Keratinocyte (primary cell): ENCODE results near the gene SPTBN1. TPM values are rescaled to one million over a fixed set of nuclear protein-coding genes. Genes with fewer than 3 reads are reported as not detected.

Source experiments
- DNase-seq: peaks from one replicate; pipeline ENCODE4 v3.0.0-alpha.2; 2011; ENCODE audit warnings: low read depth, missing footprints, low spot score
- FAIRE-seq: peaks from 2 replicates; lab custom pipeline; 2011; peaks lifted over from hg19 to GRCh38; lab: Jason Lieb, UNC
- H2AFZ ChIP-seq: 2 replicates; pipeline ENCODE4 v1.6.0; 2012; ENCODE audit warnings: low read length, control low read depth, inconsistent platforms; ENCODE audit not compliant: control insufficient read depth
- H3K27ac ChIP-seq: 2 replicates; pipeline ENCODE4 v1.5.1; 2011; ENCODE audit warnings: low read length; ENCODE audit not compliant: control insufficient read depth, insufficient read depth
- H3K27me3 ChIP-seq: 3 replicates; pipeline ENCODE4 v1.6.0; 2011; ENCODE audit warnings: low read length; ENCODE audit not compliant: control insufficient read depth, insufficient read depth; ENCODE audit errors: extremely low read depth
- H3K36me3 ChIP-seq, 2 experiments: 2 replicates in 1 of 2; 3 replicates in 1 of 2; pipeline ENCODE4 v1.5.1; 2011; ENCODE audit warnings: low read length in 2 of 2, mild to moderate bottlenecking in 1 of 2; ENCODE audit not compliant: control insufficient read depth in 2 of 2, insufficient read depth in 2 of 2; ENCODE audit errors: extremely low read depth in 1 of 2
- H3K4me1 ChIP-seq: 3 replicates; pipeline ENCODE4 v1.5.1; 2011; ENCODE audit warnings: low read length; ENCODE audit not compliant: control insufficient read depth, insufficient read depth; ENCODE audit errors: extremely low read depth
- H3K4me2 ChIP-seq: 3 replicates; pipeline ENCODE4 v1.6.0; 2011; ENCODE audit warnings: low read depth, low read length; ENCODE audit not compliant: control insufficient read depth, insufficient read depth; ENCODE audit errors: extremely low read depth
- H3K4me3 ChIP-seq, 3 experiments: fragments of 200-600 bp in 1 of 3; sonication (generic) in 1 of 3; 2 replicates in 2 of 3; 3 replicates in 1 of 3; pipeline ENCODE4 v1.5.1; 2011 to 2016; ENCODE audit warnings: low read length in 3 of 3, mild to moderate bottlenecking in 3 of 3, control low read depth in 2 of 3, inconsistent platforms in 1 of 3, low read depth in 1 of 3, mixed read lengths in 1 of 3, mixed run types in 1 of 3, moderate library complexity in 1 of 3; ENCODE audit not compliant: control insufficient read depth in 2 of 3, insufficient read depth in 2 of 3; ENCODE audit errors: extremely low read depth in 1 of 3
- H3K79me2 ChIP-seq: 2 replicates; pipeline ENCODE4 v1.6.0; 2012; ENCODE audit warnings: low read length; ENCODE audit not compliant: control insufficient read depth, insufficient read depth
- H3K9ac ChIP-seq: 3 replicates; pipeline ENCODE4 v1.6.0; 2011; ENCODE audit warnings: low read length; ENCODE audit not compliant: control insufficient read depth, insufficient read depth; ENCODE audit errors: extremely low read depth
- H3K9me1 ChIP-seq: 3 replicates; pipeline ENCODE4 v1.6.0; 2011; ENCODE audit warnings: low read length; ENCODE audit not compliant: control insufficient read depth, insufficient read depth; ENCODE audit errors: extremely low read depth
- H3K9me3 ChIP-seq: 2 replicates; pipeline ENCODE4 v1.5.1; 2012; ENCODE audit warnings: low read depth, low read length; ENCODE audit not compliant: control insufficient read depth
- H4K20me1 ChIP-seq: 3 replicates; pipeline ENCODE4 v1.6.0; 2011; ENCODE audit warnings: low read length; ENCODE audit not compliant: control insufficient read depth, insufficient read depth; ENCODE audit errors: extremely low read depth
- CTCF ChIP-seq, 3 experiments: IDR thresholded peaks in 1 of 3; conservative IDR thresholded peaks in 1 of 3; optimal IDR thresholded peaks in 1 of 3; 2 replicates in 2 of 3; 3 replicates in 1 of 3; pipeline versions ENCODE3 to v1.5.1; 2011; ENCODE audit warnings: low read length in 3 of 3, mild to moderate bottlenecking in 3 of 3, moderate library complexity in 2 of 3, control low read depth in 1 of 3, inconsistent platforms in 1 of 3; ENCODE audit not compliant: insufficient read depth in 2 of 3; ENCODE audit errors: extremely low read depth in 1 of 3
- EZH2 ChIP-seq: IDR thresholded peaks from one replicate; pipeline ENCODE4 v1.6.1; 2012; ENCODE audit warnings: inconsistent platforms, mild to moderate bottlenecking, low read length, moderate library complexity
- dilution Hi-C: fragments of 300-500 bp; cut with MboI; formaldehyde crosslinking; loops from one replicate; pipeline ENCODE4 v1.7.0; 2020; ENCODE audit warnings: low sequenced_read_pairs; ENCODE audit not compliant: extremely low pct_ligation_motif_present
- polyA plus RNA-seq, 5 experiments: library from polyadenylated mRNA; depleted of rRNA in 3 of 5; stranded (reverse) in 3 of 5; stranded (forward) in 1 of 5; unstranded in 1 of 5; fragments of >200 nt; gene quantifications; 1 replicate in 1 of 5; 2 replicates in 3 of 5; 3 replicates in 1 of 5; pipeline versions ENCODE4 v1.2.1 to v1.2.3, GENCODE V29; 2011 to 2012; ENCODE audit warnings: missing spikeins in 2 of 5, low read depth in 1 of 5, low replicate concordance in 1 of 5

Gene SPTBN1
- polyA plus RNA-seq, 1 donor (not counting 4 experiments of a cell fraction or from before 2014, with no cell fraction given): 40.0 TPM

- Histone ChIP-seq H3K4me1 (peaks cover 18% of the 10 kb centered on the region), H3K36me3 (peaks cover 3% of the 10 kb centered on the region in 2 experiments), H3K27ac (peak overlapping the region; percentile 98), H4K20me1 (no peaks in the 10 kb centered on the region), H3K79me2 (peaks cover 62% of the 10 kb centered on the region), H3K27me3 (no peaks in the 10 kb centered on the region), H2AFZ (peak overlapping the region; percentile 54), H3K9me1 (no peaks in the 10 kb centered on the region), H3K4me2 (peak overlapping the region; percentile 96), H3K4me3 (peak overlapping the region; percentile 78 to 87 (median 87)), H3K9ac (peak overlapping the region; percentile 97), H3K9me3 (no peaks in the 10 kb centered on the region)
- dilution Hi-C loops: no loop called here
- no peak for DNase-seq
- TF ChIP-seq EZH2 (no peak), CTCF (optimal IDR thresholded peaks at IDR 0.05 in 1 of 3, IDR thresholded peaks at IDR 0.05 in 1 of 3, conservative IDR thresholded peaks at IDR 0.05 in 1 of 3; ENCODE audit: extremely low read depth in 1 of 3, insufficient read depth in 2 of 3, low read length in 3 of 3) (peak in 1 of 3 experiments; percentile 7)
- FAIRE-seq: no peak
Measured at GRCh38 chr2:54560146-54560881, 104.2 kb downstream of the SPTBN1 start.

GRCh38 chr2:54561010-54561409, 104.9 kb downstream of the SPTBN1 start:
- dilution Hi-C loops: no loop called here
- no peaks in the 10 kb centered on the region for H4K20me1 ChIP-seq
- H3K36me3 ChIP-seq: peaks cover 3% of the 10 kb centered on the region in 2 experiments
- no peak for TF ChIP-seq EZH2
- TF ChIP-seq CTCF (optimal IDR thresholded peaks at IDR 0.05 in 1 of 3, IDR thresholded peaks at IDR 0.05 in 1 of 3, conservative IDR thresholded peaks at IDR 0.05 in 1 of 3; ENCODE audit: extremely low read depth in 1 of 3, insufficient read depth in 2 of 3, low read length in 3 of 3): no peak
- H3K9me1 ChIP-seq: no peaks in the 10 kb centered on the region
- H3K4me1 ChIP-seq: peaks cover 18% of the 10 kb centered on the region
- H3K79me2 ChIP-seq: peaks cover 69% of the 10 kb centered on the region
- FAIRE-seq (no peak), DNase-seq (no peak)
- no peaks in the 10 kb centered on the region for H3K9me3 ChIP-seq
- H3K4me2 ChIP-seq: peak overlapping the region; percentile 96
- no peaks in the 10 kb centered on the region for H3K27me3 ChIP-seq
- H3K4me3 ChIP-seq: peak overlapping the region; percentile 78 to 87 (median 87)
- H3K27ac ChIP-seq: peak overlapping the region; percentile 98
- no peak overlapping the region for H2AFZ ChIP-seq
- peak overlapping the region; percentile 97 for H3K9ac ChIP-seq
